HG03095 (cell line): ENCODE results near the gene ORC1.
"Not testable (repeated sequence)": the region's sequence is repeated elsewhere in the genome, so short reads cannot be mapped to it uniquely, and the experiment has no call there.

ENCODE experiments used
- ATAC-seq: cut with Tn5 transposase; IDR thresholded peaks from one replicate; pipeline ENCODE4 v1.9.1; 2021; ENCODE audit warnings: moderate library complexity; ENCODE audit not compliant: unreplicated experiment

The ORC1 gene

GRCh38 chr1:52393174-52393573 is 11.0 kb downstream of the ORC1 start:
- ATAC-seq = no peak

- no peak for ATAC-seq
These were observed 17.8 kb downstream of the ORC1 start for GRCh38 chr1:52386458-52386857.

- ATAC-seq = no peak
These were observed 18.8 kb downstream of the ORC1 start for GRCh38 chr1:52385376-52385775.

- not testable (repeated sequence) for ATAC-seq
These were observed 34.4 kb downstream of the ORC1 start for GRCh38 chr1:52369851-52370250.

DNA sequence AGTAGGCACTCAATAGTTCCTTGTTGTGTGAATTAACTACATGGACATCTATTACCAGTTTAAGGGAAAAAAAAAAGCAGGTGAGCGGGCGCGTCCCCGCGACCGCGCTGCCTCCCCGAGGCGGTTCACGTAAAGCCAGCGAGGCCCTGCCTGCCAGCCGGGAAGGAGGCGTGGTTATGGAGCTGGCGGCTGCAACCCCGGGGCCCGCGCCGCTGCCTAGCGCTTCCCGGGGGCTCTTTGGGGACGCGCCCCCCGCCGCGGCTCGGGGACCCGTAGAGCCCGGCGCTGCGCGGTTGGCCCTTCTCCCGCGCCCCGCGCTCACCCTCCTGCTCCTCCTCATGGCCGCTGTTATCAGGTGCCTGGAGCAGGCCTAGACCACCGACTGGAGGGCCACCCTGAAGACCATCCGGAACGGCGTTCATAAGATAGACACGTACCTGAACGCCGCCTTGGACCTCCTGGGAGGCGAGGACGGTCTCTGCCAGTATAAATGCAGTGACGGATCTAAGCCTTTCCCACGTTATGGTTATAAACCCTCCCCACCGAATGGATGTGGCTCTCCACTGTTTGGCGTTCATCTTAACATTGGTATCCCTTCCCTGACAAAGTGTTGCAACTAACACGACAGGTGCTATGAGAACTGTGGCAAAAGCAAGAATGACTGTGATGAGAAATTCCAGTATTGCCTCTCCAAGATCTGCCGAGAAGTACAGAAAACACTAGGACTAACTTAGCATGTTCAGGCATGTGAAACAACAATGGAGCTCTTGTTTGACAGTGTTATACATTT is 35.6 kb downstream of the ORC1 start:
- no peak for ATAC-seq

DNA sequence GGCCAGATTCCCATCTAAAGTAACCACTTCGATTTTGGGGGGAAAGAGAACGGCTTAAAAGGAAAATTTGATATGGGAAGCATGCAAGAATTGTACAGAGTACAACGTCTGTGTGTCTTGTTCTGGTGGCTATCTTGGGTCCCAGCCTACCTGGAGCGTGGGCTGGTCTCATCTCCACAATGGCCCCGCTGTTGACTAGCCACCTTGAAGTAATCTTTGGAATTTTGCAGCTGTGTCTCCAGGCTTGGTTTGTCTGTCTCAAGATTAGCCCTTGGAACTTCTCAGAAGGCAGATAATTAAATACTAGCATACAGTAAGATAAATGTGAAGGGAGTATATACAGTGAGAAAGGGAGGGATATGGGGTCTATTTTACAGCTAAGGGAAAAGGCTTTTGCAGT is 37.0 kb downstream of the ORC1 start:
- ATAC-seq = no peak

DNA sequence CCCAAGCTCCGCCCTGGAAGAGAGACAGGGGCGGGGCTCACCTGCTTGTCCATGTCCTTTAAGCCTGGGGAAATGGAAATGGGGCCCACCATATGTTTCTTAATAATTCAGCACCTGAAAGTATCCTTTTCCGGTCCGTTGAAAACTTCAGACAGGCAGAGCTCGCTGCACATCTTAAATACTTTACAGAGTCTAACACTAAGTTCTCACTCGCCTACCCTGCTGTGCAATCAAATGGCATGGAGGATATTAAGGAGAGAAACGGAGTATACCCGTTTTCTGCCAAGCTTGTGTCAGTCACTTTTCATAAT is 37.8 kb downstream of the ORC1 start:
- ATAC-seq = no peak

DNA sequence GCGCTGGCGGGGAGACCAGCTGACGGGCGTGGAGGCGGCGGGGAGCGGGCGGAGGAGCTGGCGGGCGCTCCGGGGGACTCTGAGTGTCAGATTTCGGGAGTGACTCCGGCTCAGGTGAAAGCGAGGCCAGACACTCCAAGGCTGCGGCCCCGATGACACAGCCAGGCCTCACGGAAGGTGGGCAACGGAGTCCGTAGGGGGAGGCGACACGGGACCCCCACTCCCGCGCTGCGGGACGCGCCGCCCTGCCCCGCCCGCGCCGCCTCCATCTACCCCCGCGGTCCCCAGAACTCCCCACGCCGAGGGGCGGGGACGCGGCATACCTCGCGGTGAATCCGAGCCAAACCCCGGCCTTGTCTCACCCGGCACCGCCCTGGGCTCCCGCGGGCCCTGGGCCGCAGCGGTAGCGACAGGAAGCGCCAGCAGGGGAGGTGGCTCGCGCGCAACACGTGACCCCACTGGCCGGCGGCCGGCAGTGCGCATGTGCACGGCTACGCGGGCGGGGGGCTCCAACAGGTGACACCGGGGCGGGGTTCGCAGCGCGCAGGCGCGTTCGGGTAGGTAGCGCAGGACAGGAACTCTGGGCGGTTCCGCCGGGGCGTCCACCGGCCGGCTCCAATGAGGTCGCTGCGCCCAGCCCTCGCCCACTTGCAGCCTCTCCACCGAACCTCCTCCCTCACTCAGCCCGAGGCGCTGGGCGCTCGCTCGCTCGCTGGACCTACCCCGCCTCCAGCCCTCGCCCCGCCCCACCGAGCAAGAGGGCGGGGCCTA is 38.3 kb downstream of the ORC1 start, which contains the start of gene CC2D1B:
CC2D1B (minus strand) TSS at position 460 of the 771 bp plus-strand sequence. CDS start 1,585 bp downstream, outside the sequence.
- ATAC-seq = peak; percentile 88

GRCh38 chr1:52365071-52365745 is 39.0 kb downstream of the ORC1 start:
- no peak for ATAC-seq

DNA sequence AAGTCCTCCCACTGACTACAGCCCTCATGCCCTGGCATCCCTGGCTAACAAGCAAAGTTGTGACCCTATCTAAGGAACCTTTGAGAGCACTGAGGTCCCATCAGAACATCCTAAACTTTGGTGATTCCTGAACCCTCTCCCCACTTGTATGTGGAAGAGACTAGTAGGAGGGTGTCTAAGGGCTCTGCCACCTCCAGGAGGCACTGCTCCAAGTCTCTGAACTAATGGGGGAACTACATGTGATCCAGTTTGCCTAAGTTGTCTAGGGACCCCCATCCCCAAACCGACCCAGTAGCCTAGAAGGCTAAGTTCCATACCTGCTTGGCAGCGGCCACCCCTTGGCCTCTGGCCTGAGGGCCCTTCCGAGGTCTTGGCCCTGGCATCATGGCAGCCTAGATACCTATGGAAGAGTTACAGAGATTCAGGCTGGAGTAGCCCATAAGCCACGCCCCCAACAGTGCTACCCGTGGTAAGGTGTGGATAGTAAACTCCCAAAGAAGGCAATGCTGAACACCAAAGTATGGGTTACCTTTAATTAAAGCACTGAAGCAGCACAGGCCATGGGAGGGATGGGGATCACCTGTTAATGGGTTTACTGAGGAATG is 39.9 kb downstream of the ORC1 start:
- no peak for ATAC-seq

DNA sequence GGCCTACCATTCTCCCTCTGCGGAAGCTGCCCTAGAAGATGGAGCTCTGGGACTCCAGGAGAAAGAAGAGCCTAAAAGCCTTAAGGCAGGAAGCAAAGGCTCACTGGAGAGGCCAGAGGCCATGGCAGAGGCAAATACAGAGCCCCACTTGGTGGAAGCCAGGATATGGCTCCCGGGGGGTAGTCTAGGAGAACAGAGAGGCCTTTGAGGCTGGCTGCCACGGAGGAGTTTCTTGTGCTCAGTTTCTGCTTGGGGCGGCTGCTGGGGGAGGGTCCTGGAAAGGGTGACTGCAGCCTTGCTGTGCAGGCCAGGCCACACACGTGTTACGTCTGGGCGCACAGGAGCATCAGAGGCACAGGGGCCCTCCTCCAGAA is 43.6 kb downstream of the ORC1 start:
- no peak for ATAC-seq

GRCh38 chr1:52359676-52360594 is 44.3 kb downstream of the ORC1 start:
- ATAC-seq = no peak

- no peak for ATAC-seq
These were observed 45.2 kb downstream of the ORC1 start for GRCh38 chr1:52358851-52359497.

DNA sequence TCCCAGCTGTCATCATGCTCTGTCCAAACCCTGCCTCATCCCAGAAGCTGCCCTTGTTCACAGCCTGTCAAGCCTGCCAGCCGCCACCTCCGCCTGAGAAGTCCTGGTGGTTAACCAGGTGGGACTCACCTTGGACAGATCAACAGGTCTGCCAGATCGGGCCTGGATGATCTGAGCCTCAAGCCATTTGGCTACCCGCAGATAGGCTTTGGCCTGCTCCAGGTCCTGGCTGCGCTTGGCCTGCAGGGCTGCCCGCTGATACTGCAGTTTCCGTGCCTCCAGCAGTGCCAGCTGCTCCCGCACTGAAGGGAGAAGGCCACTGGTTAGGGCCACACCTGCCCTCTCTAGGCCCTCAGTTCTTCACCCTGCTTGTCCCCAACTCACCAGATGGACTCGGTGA is 46.8 kb downstream of the ORC1 start:
- ATAC-seq = no peak

- no peak for ATAC-seq
These were observed 47.3 kb downstream of the ORC1 start for GRCh38 chr1:52356818-52357355.

- ATAC-seq = no peak
These were observed 48.2 kb downstream of the ORC1 start for GRCh38 chr1:52355847-52356505.

GRCh38 chr1:52355436-52355835 is 48.8 kb downstream of the ORC1 start:
- no peak for ATAC-seq

DNA sequence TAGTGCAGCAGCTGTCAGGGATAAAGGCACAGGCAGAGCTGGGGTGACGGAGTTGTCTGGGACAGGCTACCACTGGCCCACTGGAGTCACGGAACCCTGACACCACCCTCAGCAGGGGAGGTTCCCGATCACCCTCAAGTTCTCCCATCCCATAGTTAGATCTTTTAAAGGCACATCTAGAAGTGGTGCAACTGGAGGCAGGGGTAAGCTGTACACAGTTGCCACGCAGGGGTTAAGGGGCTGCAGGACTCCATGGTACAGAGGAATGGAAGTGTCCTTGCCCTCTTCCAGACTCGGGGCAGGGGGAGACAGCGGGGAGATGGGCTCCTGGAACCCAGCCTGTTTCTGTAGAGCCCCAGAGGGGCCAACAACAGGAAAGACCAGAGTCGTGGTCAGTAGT is 51.5 kb downstream of the ORC1 start:
- ATAC-seq = no peak

- ATAC-seq = no peak
These were observed 55.4 kb downstream of the ORC1 start for GRCh38 chr1:52348704-52349300.
